ENCODE data around the gene IL12RB1. TPM values are rescaled to one million over a fixed set of nuclear protein-coding genes. Genes with fewer than 3 reads are reported as not detected.

Gene IL12RB1
- total and polyA plus RNA-seq, 10 of the 15 experiments (the other 5 are each of a cell fraction or from before 2014, with no cell fraction given), result 2.8 to 29.9 (median 17.6) TPM

- Histone ChIP-seq H3K79me2 (ENCODE audit: control insufficient read depth, insufficient read depth, low read length) (peaks cover 3% of the 10 kb centered on the region), H3K36me3 (ENCODE audit: control insufficient read depth in 2 of 2, insufficient read depth in 2 of 2, low read length in 1 of 2) (peaks cover 0 to 6% of the 10 kb centered on the region in 2 experiments; a peak in 3 of 4 replicates), H3K9me3 (replicated peaks; ENCODE audit: control insufficient read depth, insufficient read depth, low read length) (no peaks in the 10 kb centered on the region), H3K27me3 (replicated peaks in 1 of 2; ENCODE audit: control insufficient read depth in 2 of 2, insufficient read depth in 2 of 2, low read length in 1 of 2) (no peaks in the 10 kb centered on the region), H3K9ac (ENCODE audit: control insufficient read depth, insufficient read depth, low read length) (no peak overlapping the region), H3K4me3 (no peak overlapping the region), H3K27ac (ENCODE audit: control insufficient read depth, insufficient read depth) (no peak overlapping the region), H2AFZ (ENCODE audit: control insufficient read depth, low read depth, low read length) (no peak overlapping the region), H4K20me1 (ENCODE audit: control insufficient read depth, insufficient read depth) (no peaks in the 10 kb centered on the region), H3K4me1 (ENCODE audit: control insufficient read depth, insufficient read depth, low read length) (peaks cover 9% of the 10 kb centered on the region), H3K4me2 (ENCODE audit: control insufficient read depth, insufficient read depth) (no peak overlapping the region)
- intact Hi-C loops (cut with micrococcal nuclease; ENCODE audit: unreplicated experiment), result no loop called here
- ChIA-PET POLR2A (no interaction called here), CTCF (no interaction called here), SMC1A (ENCODE audit: uncharacterized antibody, unreplicated experiment) (interaction anchor here (1.3 kb wide), 1 partner anchor 41 kb away, joined by 3 read pairs; no protein-coding TSS in a partner anchor), RAD21 (ENCODE audit: unreplicated experiment) (no interaction called here)
- TF ChIP-seq POLR2AphosphoS2 (IDR thresholded peaks at IDR 0.05; ENCODE audit: low read depth, low read length) (no peak), FOS (IDR thresholded peaks at IDR 0.05; ENCODE audit: borderline replicate concordance, extremely low read depth, insufficient read length) (no peak), RBBP5 (conservative IDR thresholded peaks at IDR 0.05) (no peak), IRF5 (IDR thresholded peaks at IDR 0.05; ENCODE audit: borderline replicate concordance) (no peak)
- TF ChIP-seq, protein P1, sequence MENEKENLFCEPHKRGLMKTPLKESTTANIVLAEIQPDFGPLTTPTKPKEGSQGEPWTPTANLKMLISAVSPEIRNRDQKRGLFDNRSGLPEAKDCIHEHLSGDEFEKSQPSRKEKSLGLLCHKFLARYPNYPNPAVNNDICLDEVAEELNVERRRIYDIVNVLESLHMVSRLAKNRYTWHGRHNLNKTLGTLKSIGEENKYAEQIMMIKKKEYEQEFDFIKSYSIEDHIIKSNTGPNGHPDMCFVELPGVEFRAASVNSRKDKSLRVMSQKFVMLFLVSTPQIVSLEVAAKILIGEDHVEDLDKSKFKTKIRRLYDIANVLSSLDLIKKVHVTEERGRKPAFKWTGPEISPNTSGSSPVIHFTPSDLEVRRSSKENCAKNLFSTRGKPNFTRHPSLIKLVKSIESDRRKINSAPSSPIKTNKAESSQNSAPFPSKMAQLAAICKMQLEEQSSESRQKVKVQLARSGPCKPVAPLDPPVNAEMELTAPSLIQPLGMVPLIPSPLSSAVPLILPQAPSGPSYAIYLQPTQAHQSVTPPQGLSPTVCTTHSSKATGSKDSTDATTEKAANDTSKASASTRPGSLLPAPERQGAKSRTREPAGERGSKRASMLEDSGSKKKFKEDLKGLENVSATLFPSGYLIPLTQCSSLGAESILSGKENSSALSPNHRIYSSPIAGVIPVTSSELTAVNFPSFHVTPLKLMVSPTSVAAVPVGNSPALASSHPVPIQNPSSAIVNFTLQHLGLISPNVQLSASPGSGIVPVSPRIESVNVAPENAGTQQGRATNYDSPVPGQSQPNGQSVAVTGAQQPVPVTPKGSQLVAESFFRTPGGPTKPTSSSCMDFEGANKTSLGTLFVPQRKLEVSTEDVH (IDR thresholded peaks at IDR 0.05; ENCODE audit: low read depth, partially characterized antibody), result no peak
- TF ChIP-seq, protein P2, sequence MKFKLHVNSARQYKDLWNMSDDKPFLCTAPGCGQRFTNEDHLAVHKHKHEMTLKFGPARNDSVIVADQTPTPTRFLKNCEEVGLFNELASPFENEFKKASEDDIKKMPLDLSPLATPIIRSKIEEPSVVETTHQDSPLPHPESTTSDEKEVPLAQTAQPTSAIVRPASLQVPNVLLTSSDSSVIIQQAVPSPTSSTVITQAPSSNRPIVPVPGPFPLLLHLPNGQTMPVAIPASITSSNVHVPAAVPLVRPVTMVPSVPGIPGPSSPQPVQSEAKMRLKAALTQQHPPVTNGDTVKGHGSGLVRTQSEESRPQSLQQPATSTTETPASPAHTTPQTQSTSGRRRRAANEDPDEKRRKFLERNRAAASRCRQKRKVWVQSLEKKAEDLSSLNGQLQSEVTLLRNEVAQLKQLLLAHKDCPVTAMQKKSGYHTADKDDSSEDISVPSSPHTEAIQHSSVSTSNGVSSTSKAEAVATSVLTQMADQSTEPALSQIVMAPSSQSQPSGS (IDR thresholded peaks at IDR 0.05; ENCODE audit: low read length), result no peak
- FAIRE-seq (no peak), DNase-seq (ENCODE audit: low read depth, low spot score) (no peak), ATAC-seq (no peak)
- BruUV-seq (replicated peaks), result no TSS peak
- WGBS (ENCODE audit: insufficient coverage, insufficient replicate concordance, low lambda C conversion rate, missing lambda C conversion rate), result 87% methylated on average over 15 of the region's 15 CpGs
- in situ Hi-C loops (cut with MboI), result loop anchor here (5.0 kb wide), 1 partner anchor 40 kb away; no protein-coding TSS in a partner anchor
Observed at GRCh38 chr19:18017275-18018083, 69.3 kb downstream of the IL12RB1 start.

Measured in GM12878 (cell line).